Gastrocnemius medialis (tissue), 4 donors: ENCODE data around the gene RBFOX1. TPM values are rescaled to one million over a fixed set of nuclear protein-coding genes. Genes with fewer than 3 reads are reported as not detected.

Experiments
- ATAC-seq, 2 donors: fragments of 150-250 bp; one replicate each; pipeline ENCODE4 v1.9.1; 2016
- DNase-seq, 2 donors: peaks; one replicate each; pipeline ENCODE4 v3.0.0-alpha.2; 2019
- H3K27ac ChIP-seq, 4 donors: fragments of 200-600 bp; sonication (generic); 1 replicate in 1 of 4; 2 replicates in 3 of 4; pipeline ENCODE4 v1.5.1; 2016 to 2018; ENCODE audit warnings: mild to moderate bottlenecking in 2 of 4, moderate library complexity in 1 of 4
- H3K27me3 ChIP-seq, 3 donors: fragments of 200-600 bp; sonication (generic) in 2 of 3; 1 replicate in 1 of 3; 2 replicates in 2 of 3; pipeline versions ENCODE4 v1.5.1 to v1.6.0; 2016 to 2019; ENCODE audit warnings: mild to moderate bottlenecking in 1 of 3, moderate library complexity in 1 of 3
- H3K36me3 ChIP-seq, 2 donors: fragments of 200-600 bp; sonication (generic) in 1 of 2; one replicate each; pipeline ENCODE4 v1.5.1; 2017 to 2018
- H3K4me1 ChIP-seq, 2 donors: fragments of 200-600 bp; sonication (generic) in 1 of 2; one replicate each; pipeline ENCODE4 v1.5.1; 2016 to 2017; ENCODE audit warnings: mild to moderate bottlenecking in 2 of 2
- H3K4me3 ChIP-seq, 4 donors: fragments of 200-600 bp; sonication (generic) in 3 of 4; 1 replicate in 1 of 4; 2 replicates in 3 of 4; pipeline ENCODE4 v1.5.1; 2016 to 2019; ENCODE audit warnings: mild to moderate bottlenecking in 2 of 4
- H3K9me3 ChIP-seq, 3 donors: fragments of 200-600 bp; sonication (generic) in 2 of 3; 1 replicate in 1 of 3; 2 replicates in 2 of 3; pipeline ENCODE4 v1.5.1; 2016 to 2019
- CTCF ChIP-seq, 5 experiments: fragments of 450-650 bp in 3 of 5; fragments of 200-600 bp in 2 of 5; sonication (generic) in 2 of 5; IDR thresholded peaks in 4 of 5; conservative IDR thresholded peaks in 1 of 5; 1 replicate in 4 of 5; 2 replicates in 1 of 5; pipeline ENCODE4 v1.5.1; 2016 to 2019; ENCODE audit warnings: antibody characterized with exemption in 5 of 5, mild to moderate bottlenecking in 3 of 5, moderate library complexity in 3 of 5
- POLR2A ChIP-seq, 2 donors: fragments of 450-650 bp; IDR thresholded peaks; one replicate each; pipeline ENCODE4 v1.6.1; 2017; ENCODE audit warnings: antibody characterized with exemption in 2 of 2, mild to moderate bottlenecking in 2 of 2, moderate library complexity in 2 of 2
- in situ Hi-C, 4 donors: fragments of 200-750 bp; cut with MboI; loops; one replicate each; pipeline versions ENCODE4 v1.15.0 to v1.8.0; 2017; ENCODE audit warnings: low sequenced_read_pairs in 4 of 4
- intact Hi-C: fragments of 100-400 bp; cut with DNase I; formaldehyde crosslinking; loops from one replicate; pipeline ENCODE4 v1.15.1; 2023; ENCODE audit warnings: low total_unique reads
- total RNA-seq, 4 donors: library from RNA; depleted of rRNA; stranded (reverse); fragments of >200 nt; gene quantifications; one replicate each; pipeline versions ENCODE4 v1.1.0 to v1.2.3, GENCODE V29; 2016

The RBFOX1 gene
- total RNA-seq, 4 donors from 2014 or later = 42.5 to 98.8 (median 58.6) TPM

GRCh38 chr16:7680296-7680695, 347.7 kb downstream of the RBFOX1 start:
- Histone ChIP-seq H3K27me3 (no peaks in the 10 kb centered on the region), H3K27ac (no peak overlapping the region), H3K4me1 (no peaks in the 10 kb centered on the region), H3K4me3 (no peak overlapping the region), H3K9me3 (no peaks in the 10 kb centered on the region), H3K36me3 (peaks cover 0 to 14% of the 10 kb centered on the region in 2 donors)
- intact Hi-C loops = no loop called here
- ATAC-seq (no peak), DNase-seq (no peak)
- in situ Hi-C loops = no loop called here
- TF ChIP-seq CTCF (IDR thresholded peaks at IDR 0.05 in 4 of 5, conservative IDR thresholded peaks at IDR 0.05 in 1 of 5) (no peak), POLR2A (IDR thresholded peaks at IDR 0.05) (no peak)

DNA sequence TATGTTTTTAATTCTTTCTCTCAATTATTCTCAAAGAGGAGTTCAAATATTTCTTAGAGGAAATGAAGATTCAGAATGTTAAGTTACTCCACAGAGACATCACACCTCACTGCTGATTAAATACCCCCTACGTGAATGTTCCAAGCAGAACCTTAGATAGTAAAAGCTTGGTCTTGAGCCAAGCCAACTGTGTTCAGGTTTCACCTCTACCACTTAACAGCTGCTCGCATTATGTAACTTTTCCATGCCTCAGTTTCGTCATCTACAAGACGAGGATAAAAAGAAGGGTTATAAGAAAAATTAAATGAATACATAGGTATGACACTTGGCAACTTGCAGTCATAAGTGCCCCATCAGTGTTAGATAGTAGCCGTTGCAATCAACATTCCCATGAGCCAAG, 356.2 kb downstream of the RBFOX1 start:
- Histone ChIP-seq H3K4me1 (no peaks in the 10 kb centered on the region), H3K36me3 (peaks cover 0 to 2% of the 10 kb centered on the region in 2 donors), H3K9me3 (no peaks in the 10 kb centered on the region), H3K27ac (no peak overlapping the region), H3K4me3 (no peak overlapping the region), H3K27me3 (no peaks in the 10 kb centered on the region)
- TF ChIP-seq CTCF (IDR thresholded peaks at IDR 0.05 in 4 of 5, conservative IDR thresholded peaks at IDR 0.05 in 1 of 5) = no peak
- no peak for TF ChIP-seq POLR2A (IDR thresholded peaks at IDR 0.05)
- in situ Hi-C loops = no loop called here
- no peak for ATAC-seq
- DNase-seq = no peak
- intact Hi-C loops = no loop called here

GRCh38 chr16:7689234-7689633, 356.6 kb downstream of the RBFOX1 start:
- in situ Hi-C loops = no loop called here
- Histone ChIP-seq H3K36me3 (peaks cover 0 to 2% of the 10 kb centered on the region in 2 donors), H3K4me1 (no peaks in the 10 kb centered on the region), H3K9me3 (no peaks in the 10 kb centered on the region), H3K27ac (no peak overlapping the region), H3K4me3 (no peak overlapping the region), H3K27me3 (no peaks in the 10 kb centered on the region)
- TF ChIP-seq CTCF (IDR thresholded peaks at IDR 0.05 in 4 of 5, conservative IDR thresholded peaks at IDR 0.05 in 1 of 5) (no peak), POLR2A (IDR thresholded peaks at IDR 0.05) (no peak)
- intact Hi-C loops = no loop called here
- DNase-seq (no peak), ATAC-seq (no peak)

DNA sequence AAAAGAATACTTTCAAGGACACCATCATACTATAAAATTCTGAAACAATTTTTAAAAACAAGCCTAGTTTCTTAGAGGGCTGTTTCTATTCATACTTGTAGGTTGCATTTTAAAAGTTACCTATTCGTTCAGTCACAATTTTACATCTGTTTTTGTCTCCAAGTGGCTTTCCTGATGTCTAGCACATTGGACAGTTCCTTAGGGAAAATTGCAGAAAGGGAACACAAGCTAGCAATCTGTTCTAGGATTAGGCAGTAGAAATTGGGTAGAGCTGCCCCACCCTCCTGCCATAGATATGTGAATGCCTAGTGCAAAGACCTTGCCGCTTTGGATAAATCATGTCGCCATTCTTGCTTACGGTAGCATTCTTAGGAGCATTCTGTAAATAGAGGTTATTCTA, 358.9 kb downstream of the RBFOX1 start:
- Histone ChIP-seq H3K4me3 (no peak overlapping the region), H3K27me3 (no peaks in the 10 kb centered on the region), H3K4me1 (peaks cover 0 to 9% of the 10 kb centered on the region in 2 donors), H3K27ac (no peak overlapping the region), H3K9me3 (no peaks in the 10 kb centered on the region), H3K36me3 (peaks cover 0 to 2% of the 10 kb centered on the region in 2 donors)
- DNase-seq (no peak), ATAC-seq (no peak)
- in situ Hi-C loops = no loop called here
- intact Hi-C loops = no loop called here
- TF ChIP-seq POLR2A (IDR thresholded peaks at IDR 0.05) (no peak), CTCF (IDR thresholded peaks at IDR 0.05 in 4 of 5, conservative IDR thresholded peaks at IDR 0.05 in 1 of 5) (no peak)

DNA sequence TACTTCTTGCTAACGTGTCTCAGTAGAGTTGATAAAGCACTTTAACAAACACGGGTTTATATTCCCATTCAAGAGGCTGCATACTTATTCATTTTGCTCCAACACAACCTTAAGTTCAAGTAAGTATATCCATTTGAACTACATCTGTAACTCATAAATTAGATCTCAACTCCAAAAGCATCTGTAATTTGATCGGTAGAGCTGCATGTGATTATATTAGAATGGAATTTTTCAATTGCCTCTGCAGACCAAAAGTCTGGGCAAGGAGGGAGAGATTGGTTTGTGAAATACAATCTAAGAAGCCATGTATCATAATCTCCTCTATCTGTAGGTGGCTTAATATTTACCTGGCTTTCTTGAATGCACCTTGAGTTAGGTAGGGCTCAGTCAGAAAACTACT, 371.0 kb downstream of the RBFOX1 start:
- Histone ChIP-seq H3K4me3 (no peak overlapping the region), H3K27me3 (no peaks in the 10 kb centered on the region), H3K9me3 (no peaks in the 10 kb centered on the region), H3K36me3 (no peaks in the 10 kb centered on the region), H3K27ac (no peak overlapping the region), H3K4me1 (no peaks in the 10 kb centered on the region)
- no peak for DNase-seq
- ATAC-seq = no peak
- in situ Hi-C loops = no loop called here
- TF ChIP-seq POLR2A (IDR thresholded peaks at IDR 0.05) (no peak), CTCF (IDR thresholded peaks at IDR 0.05 in 4 of 5, conservative IDR thresholded peaks at IDR 0.05 in 1 of 5) (no peak)
- intact Hi-C loops = no loop called here
